SIG-M5 (cell line): ENCODE data around the gene BMP2K.
"Not testable (repeated sequence)": the region's sequence is repeated elsewhere in the genome, so short reads cannot be mapped to it uniquely, and the experiment has no call there.

Experiments used
- DNase-seq: peaks from one replicate; lab custom pipeline; 2025; lab: John Stamatoyannopoulos, UW

The BMP2K gene

GRCh38 chr4:78864405-78865024 is 88.4 kb downstream of the BMP2K start:
- peak; percentile 0 for DNase-seq

- no peak for DNase-seq
These were observed 89.3 kb downstream of the BMP2K start for GRCh38 chr4:78865451-78865850.

- DNase-seq: not testable (repeated sequence)
These were observed 92.6 kb downstream of the BMP2K start for GRCh38 chr4:78868712-78869111.

GRCh38 chr4:78870056-78870455 is 93.9 kb downstream of the BMP2K start:
- DNase-seq: no peak

- no peak for DNase-seq
These were observed 100.6 kb downstream of the BMP2K start for GRCh38 chr4:78876568-78877320.

- DNase-seq: no peak
These were observed 101.9 kb downstream of the BMP2K start for GRCh38 chr4:78878031-78878430.

GRCh38 chr4:78880874-78881492 is 104.8 kb downstream of the BMP2K start:
- no peak for DNase-seq

GRCh38 chr4:78885598-78885997 is 109.4 kb downstream of the BMP2K start:
- DNase-seq: no peak

- DNase-seq: no peak
These were observed 113.8 kb downstream of the BMP2K start for GRCh38 chr4:78889955-78890354.

- DNase-seq: no peak
These were observed 123.2 kb downstream of the BMP2K start for GRCh38 chr4:78899302-78899701.

- no peak for DNase-seq
These were observed 125.7 kb downstream of the BMP2K start for GRCh38 chr4:78901882-78902281.

GRCh38 chr4:78902298-78902697 is 126.1 kb downstream of the BMP2K start:
- no peak for DNase-seq

GRCh38 chr4:78904143-78904542 is 128.0 kb downstream of the BMP2K start:
- no peak for DNase-seq

GRCh38 chr4:78907638-78908037 is 131.5 kb downstream of the BMP2K start:
- no peak for DNase-seq

GRCh38 chr4:78908974-78909373 is 132.8 kb downstream of the BMP2K start:
- DNase-seq: not testable (repeated sequence)

- no peak for DNase-seq
These were observed 134.5 kb downstream of the BMP2K start for GRCh38 chr4:78910612-78911011.

- DNase-seq: no peak
These were observed 146.1 kb downstream of the BMP2K start for GRCh38 chr4:78922207-78922606.

- no peak for DNase-seq
These were observed 147.5 kb downstream of the BMP2K start for GRCh38 chr4:78923464-78924312.

- DNase-seq: no peak
These were observed 150.7 kb downstream of the BMP2K start for GRCh38 chr4:78926826-78927225.

GRCh38 chr4:78928835-78929234 is 152.7 kb downstream of the BMP2K start:
- DNase-seq: no peak

- DNase-seq: no peak
These were observed 154.0 kb downstream of the BMP2K start for GRCh38 chr4:78930016-78930629.

GRCh38 chr4:78936989-78937388 is 160.8 kb downstream of the BMP2K start:
- DNase-seq: no peak
